Effector CD4-positive, alpha-beta T cell (primary cell): Measurements from ENCODE around the gene TMF1.
A peak's percentile ranks its signal among the peaks of the same experiment; 100 is the strongest.

ENCODE experiments used
- DNase-seq: peaks from one replicate; pipeline ENCODE4 v3.0.0-alpha.2; 2020

Gene TMF1

DNA sequence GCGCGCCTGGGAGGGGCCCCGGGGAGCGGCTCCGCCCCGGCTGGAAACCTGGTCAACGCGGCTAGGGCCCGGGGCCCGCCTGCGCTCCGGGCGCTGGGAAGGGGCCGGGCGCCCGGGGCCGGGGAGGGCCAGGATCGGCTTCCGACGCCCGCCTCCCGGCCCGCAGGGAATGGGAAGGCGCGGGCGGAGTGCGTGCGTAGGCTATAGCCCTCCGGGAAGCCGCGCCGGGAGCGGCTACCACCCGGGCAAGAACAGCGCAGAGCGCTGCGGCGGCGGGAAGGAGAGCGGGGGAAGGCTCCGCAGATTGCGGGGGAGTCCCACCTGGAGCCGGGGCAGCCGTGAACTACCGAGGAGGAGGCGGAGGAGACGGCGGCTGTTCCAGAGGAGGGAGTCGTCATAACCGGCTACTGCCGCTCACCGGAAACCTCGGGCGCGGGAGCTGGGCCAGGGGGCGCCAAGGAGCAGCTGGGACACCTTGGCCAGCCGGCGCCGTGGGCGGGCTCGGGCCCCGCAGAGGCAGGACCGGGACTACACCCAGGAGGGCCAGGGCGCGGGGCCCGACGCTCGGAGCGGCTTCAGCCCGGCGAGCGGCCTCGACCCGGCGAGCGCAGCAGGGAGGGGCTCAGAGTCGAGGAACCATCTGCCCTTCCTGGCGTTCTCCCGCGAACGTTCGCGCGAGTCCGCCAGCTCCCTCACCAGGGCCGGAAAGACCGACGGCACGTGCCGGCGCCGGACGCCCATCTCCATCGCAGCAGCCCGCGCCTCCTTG is 38.7 kb downstream of the TMF1 start, which contains the start of gene EOGT:
Gene EOGT (minus strand): TSS at position 432 of the 769 bp plus-strand sequence. CDS start 3,838 bp downstream, outside the sequence.
- DNase-seq: peak; percentile 74

GRCh38 chr3:69012800-69013252 is 39.3 kb downstream of the TMF1 start:
- DNase-seq: no peak

DNA sequence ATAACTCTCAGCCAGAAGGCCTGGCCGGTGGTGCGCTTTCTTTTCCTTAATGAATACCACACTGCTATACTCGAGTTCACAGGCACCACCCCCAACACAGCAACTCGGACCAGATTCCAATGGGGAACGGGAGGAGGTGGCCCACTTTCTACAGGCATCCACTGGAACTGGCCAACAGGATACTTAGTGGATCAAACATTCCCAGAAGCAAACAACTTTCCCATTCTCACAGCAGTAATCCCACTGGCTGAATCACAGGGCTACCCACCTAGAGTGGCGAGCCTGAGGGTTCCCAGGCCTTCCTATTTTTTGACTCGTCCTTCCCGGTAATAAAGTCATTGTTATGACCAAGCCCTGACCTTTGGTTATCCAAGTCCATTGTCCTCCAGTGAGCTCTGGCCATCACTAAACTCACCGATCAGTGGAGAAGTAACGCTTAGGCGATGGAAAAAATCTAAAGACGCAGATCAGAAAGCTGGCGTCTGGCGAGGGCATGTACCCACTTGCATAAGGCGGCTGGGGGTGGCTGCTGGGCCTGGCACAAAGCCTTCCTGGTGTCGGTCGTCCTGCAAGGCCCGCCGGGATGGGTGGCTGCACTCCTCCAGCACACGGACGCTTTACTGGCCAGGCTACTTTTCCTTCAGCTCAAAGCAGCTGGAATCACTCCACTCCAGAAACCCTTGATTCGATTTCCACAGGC is 39.9 kb downstream of the TMF1 start:
- DNase-seq: no peak

DNA sequence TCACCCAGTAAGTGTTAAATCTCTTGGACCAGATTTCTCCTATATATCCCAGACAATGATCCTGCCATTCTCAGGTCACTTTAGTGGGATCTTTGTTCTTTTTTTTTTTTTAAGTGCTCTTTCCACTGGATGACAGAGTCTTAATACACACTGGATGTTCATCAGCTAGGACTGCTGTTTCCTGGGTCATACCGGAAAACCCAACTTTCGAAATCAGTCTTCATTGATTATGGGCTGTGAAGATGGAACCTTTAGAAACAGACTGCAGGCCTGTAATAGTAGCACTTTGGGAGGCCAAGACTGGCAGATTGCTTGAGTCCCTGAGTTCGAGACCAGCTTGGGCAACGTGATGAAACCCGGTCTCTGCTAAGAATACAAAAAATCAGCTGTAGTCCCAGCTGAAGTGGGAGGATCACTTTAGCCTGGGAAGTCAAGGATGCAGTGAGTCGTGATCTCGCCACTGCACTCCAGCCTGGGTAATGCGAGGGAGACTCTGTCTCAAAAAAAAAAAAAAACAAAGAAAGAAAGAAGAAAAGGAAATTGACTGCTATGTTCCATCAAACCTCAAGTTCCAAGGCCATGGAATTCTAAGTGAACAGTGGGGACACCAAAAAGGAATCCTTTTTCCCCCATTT is 40.9 kb downstream of the TMF1 start:
- no peak for DNase-seq

DNA sequence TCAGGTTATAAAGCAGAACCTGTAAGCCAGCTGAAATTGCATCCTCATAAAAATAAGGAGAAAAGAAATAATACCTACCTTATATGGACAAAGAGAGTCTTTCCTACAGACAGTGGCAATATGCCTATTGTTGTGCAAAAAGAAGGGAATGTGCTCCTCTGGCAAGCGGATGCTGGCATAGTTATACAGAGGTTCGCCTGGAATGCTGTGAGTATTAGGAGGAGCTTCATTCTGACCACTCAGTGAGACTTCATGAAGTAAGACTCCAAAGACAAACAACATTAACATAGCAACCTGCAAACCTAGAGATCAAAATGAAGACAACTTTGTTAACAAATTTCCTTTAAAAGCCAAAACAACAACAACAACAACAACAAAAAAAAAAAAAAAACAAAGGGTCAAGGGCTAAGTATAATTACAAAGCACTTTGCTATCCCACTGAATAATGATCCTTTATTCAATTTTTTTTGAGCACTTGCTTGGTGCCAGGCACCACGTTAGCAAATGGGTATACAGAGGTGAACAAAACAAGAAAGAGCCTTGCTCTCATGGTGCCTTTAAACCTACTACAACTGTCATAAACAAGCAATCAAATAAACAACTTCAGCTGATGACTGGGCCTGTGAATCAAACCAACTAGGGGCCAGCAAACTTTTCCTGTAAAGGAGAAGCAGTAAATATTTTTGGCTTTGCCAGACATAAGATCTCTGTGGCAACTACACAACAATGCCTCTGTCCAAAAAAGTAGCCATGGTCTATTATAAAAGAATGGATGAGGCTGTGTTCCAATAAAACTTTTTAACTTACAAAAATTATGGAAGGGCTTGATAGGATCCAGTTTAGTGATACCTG is 42.3 kb downstream of the TMF1 start:
- DNase-seq: no peak

GRCh38 chr3:69008980-69009379 is 43.2 kb downstream of the TMF1 start:
- no peak for DNase-seq

DNA sequence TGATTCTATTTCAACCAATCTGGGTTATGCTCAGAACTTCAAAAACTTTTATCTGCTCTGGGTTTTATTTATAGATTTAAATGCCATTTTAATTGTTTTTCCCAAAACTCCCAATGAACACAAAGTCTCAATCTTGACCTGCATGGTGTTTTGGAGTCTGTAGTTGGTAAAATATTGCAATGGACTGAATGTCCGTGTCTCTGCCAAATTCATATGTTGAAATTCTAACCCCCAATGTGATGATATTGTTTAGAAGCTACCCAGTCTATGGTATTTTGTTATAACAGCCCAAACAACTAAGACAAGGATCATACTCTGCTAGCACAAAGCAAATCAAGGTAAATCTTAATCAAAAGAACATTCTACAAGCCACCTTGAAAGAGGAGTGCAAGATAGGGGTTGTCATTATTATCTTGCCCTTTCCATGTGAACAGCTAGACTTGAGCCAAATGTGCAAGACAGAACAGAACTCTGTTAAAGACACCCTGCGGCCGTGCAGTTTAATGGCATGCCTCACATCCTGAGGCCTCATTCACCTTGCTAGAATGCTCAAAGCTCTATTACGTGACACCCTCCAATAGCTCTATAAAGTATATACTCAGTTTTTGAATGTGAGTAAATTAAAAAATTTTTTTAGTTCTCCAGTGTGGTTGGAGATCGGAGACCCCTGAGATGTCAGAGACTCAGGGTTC is 46.2 kb downstream of the TMF1 start:
- DNase-seq: no peak

GRCh38 chr3:69005071-69005790 is 46.9 kb downstream of the TMF1 start:
- DNase-seq: no peak

DNA sequence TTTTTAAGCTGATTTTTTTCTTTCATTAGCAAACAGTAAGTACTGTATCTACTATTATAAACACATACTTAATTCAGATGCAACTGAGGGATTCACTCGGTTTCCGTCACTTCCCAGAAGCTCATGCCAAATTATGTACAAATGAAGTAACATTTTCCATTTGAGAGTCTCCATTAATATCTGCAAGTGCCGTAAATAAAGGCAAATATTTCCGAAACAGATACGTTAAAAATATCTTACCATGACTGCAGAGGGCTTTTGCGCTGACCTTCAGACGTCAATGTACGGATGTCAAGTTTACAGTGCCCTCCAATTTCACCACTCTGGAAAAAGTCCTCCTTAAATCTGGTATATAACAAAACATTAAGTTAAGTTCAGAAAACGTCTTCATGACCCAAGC is 48.0 kb downstream of the TMF1 start:
- DNase-seq: no peak

GRCh38 chr3:68999605-69000004 is 52.5 kb downstream of the TMF1 start:
- DNase-seq: no peak

- no peak for DNase-seq
Measured at GRCh38 chr3:68999158-68999557, 53.0 kb downstream of the TMF1 start.

DNA sequence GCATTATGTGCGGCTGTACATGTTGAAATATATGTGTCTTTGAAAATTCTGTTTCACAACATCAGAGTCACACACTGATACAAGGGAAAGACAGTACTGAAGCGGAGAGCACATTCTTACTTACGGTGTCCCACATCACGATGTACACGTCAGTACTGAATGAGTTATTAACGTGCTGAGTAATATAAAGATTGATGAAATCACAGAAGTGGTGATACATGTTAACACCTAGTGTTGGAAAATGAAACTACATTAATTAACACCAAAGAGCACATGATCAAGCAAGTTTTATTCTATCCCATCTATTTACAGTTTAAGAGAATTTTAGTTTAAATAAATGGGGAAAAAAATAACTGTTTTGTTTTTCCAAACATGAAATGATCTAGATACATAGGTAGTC is 54.2 kb downstream of the TMF1 start:
- no peak for DNase-seq

GRCh38 chr3:68996356-68996995 is 55.7 kb downstream of the TMF1 start:
- DNase-seq: no peak

- no peak for DNase-seq
Measured at GRCh38 chr3:68988740-68989139, 63.4 kb downstream of the TMF1 start.

DNA sequence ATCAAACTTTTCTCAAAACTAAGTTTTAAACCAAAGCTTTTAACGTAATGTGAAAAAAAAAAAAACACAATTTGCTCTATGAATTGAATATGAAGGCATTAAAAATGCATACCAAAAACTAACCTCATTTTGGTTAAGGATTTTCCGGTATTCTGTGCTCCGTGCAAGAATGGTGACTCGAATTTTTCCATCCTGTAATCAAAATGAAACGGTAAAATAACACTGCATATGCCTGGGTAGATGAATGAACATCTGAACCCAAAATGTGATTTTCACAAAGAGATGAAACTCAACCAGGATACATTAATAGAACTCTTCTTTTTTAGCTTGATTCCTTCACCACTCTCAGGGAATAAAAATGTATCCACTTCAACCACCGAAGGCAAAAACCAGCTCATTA is 64.8 kb downstream of the TMF1 start:
- DNase-seq: no peak

DNA sequence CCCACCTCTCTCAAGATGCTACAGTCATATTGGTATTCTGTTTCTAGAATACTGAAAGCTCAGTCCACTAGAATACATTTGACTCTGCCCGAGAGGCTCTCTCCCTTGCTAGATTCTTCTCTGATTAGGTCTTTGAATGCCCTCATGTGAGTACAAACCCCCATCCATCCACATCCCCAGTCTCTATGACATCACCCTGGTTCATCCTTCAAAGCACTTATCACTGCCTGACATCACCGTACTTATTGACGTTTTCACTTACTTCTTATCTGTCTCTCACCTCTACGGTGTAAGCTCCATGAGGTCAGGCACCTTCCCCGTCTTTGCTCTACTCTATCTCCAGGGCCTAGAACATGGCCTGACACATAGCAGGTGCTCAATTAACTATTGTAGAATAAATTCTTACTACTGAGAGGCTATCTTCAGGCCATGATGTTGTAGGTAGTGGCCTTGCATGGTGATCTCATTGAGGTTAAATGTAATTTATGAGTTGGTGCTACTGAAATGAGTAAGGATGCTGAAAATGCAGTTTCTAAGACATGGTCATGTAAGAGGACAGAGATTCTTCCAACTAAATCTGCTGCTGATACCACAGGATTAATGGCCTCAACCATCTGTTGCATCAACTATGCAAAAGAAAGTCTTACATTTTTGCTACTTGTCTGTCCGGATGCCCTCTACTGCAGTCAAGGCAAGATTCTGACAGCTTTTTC is 65.5 kb downstream of the TMF1 start:
- DNase-seq: no peak

- DNase-seq: no peak
Measured at GRCh38 chr3:68985146-68985790, 66.9 kb downstream of the TMF1 start.

DNA sequence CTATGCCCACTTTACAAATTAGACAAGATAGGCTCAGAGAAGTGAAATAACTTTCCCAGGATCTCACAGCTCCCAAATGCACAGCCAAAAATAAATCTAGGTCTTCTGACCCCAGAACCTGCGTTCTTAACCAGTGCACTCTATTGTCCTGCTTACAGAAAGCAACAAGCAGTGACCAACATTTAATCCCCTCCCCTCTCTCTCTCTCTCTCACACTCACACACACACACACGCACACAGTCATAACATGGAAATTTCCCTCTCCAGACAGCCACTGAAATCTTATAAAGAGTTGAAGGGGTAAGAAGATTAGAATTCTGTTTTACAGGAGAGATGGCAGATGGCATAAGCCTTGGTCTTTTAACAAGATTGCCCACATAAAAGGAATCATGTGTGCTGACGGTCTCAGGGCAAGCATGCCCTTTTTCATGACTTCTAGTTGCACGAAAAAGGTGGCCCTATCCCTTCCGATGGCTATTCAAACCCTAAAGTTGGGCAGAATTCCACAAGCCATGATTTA is 68.1 kb downstream of the TMF1 start:
- DNase-seq: no peak

- no peak for DNase-seq
Measured at GRCh38 chr3:68977486-68978167, 74.5 kb downstream of the TMF1 start.
